ENCODE results near the gene SIAH3.

GRCh38 chr13:45852494-45852893 is 941 bp upstream of the SIAH3 start:
- no peak for TF ChIP-seq ZC3H10 (CRISPR knock-in tag; IDR thresholded peaks at IDR 0.05)
- no peak for TF ChIP-seq ESRRG (CRISPR knock-in tag; IDR thresholded peaks at IDR 0.05)
- TF ChIP-seq RARB (CRISPR knock-in tag; IDR thresholded peaks at IDR 0.05): no peak
- TF ChIP-seq ZNF8 (CRISPR knock-in tag; IDR thresholded peaks at IDR 0.05): no peak
- TF ChIP-seq PPARA (CRISPR knock-in tag; IDR thresholded peaks at IDR 0.05; ENCODE audit: borderline replicate concordance): no peak
- TF ChIP-seq ISL1 (CRISPR knock-in tag; IDR thresholded peaks at IDR 0.05): no peak
- no peak for TF ChIP-seq ARNTL (CRISPR knock-in tag; IDR thresholded peaks at IDR 0.05; ENCODE audit: borderline replicate concordance, low read depth)
- TF ChIP-seq ZNF565 (CRISPR knock-in tag; conservative IDR thresholded peaks at IDR 0.05; ENCODE audit: low read depth): no peak
- no peak for TF ChIP-seq ZFP3 (CRISPR knock-in tag; IDR thresholded peaks at IDR 0.05)
- no peak for TF ChIP-seq CSDC2 (CRISPR knock-in tag; IDR thresholded peaks at IDR 0.05)
- no peak for TF ChIP-seq PATZ1 (CRISPR knock-in tag; IDR thresholded peaks at IDR 0.05; ENCODE audit: borderline replicate concordance)
- no peak for TF ChIP-seq TCF4 (CRISPR knock-in tag; IDR thresholded peaks at IDR 0.05; ENCODE audit: borderline replicate concordance)
- TF ChIP-seq ZFP30 (CRISPR knock-in tag; IDR thresholded peaks at IDR 0.05): no peak
